ENCODE results near the gene POC1B.
"Not testable (repeated sequence)": the region's sequence is repeated elsewhere in the genome, so short reads cannot be mapped to it uniquely, and the experiment has no call there.

POC1B gene

GRCh38 chr12:89464974-89465592, 60.8 kb downstream of the POC1B start:
- DNase-seq (ENCODE audit: low read depth) = no peak

- DNase-seq (ENCODE audit: low read depth) = no peak
These were observed 63.9 kb downstream of the POC1B start for GRCh38 chr12:89461649-89462612.

GRCh38 chr12:89461190-89461589, 64.7 kb downstream of the POC1B start:
- DNase-seq (ENCODE audit: low read depth) = no peak

- DNase-seq (ENCODE audit: low read depth) = not testable (repeated sequence)
These were observed 66.6 kb downstream of the POC1B start for GRCh38 chr12:89459279-89459678.

GRCh38 chr12:89456565-89456964, 69.3 kb downstream of the POC1B start:
- no peak for DNase-seq (ENCODE audit: low read depth)

GRCh38 chr12:89454080-89454848, 71.6 kb downstream of the POC1B start:
- DNase-seq (ENCODE audit: low read depth) = no peak

GRCh38 chr12:89453121-89453978, 72.5 kb downstream of the POC1B start:
- DNase-seq (ENCODE audit: low read depth) = no peak

GRCh38 chr12:89451841-89452251, 74.0 kb downstream of the POC1B start:
- DNase-seq (ENCODE audit: low read depth) = no peak

GRCh38 chr12:89450907-89451306, 74.9 kb downstream of the POC1B start:
- no peak for DNase-seq (ENCODE audit: low read depth)

GRCh38 chr12:89448951-89449371, 76.9 kb downstream of the POC1B start:
- DNase-seq (ENCODE audit: low read depth) = no peak

GRCh38 chr12:89448526-89448925, 77.3 kb downstream of the POC1B start:
- no peak for DNase-seq (ENCODE audit: low read depth)

GRCh38 chr12:89439941-89440340, 85.9 kb downstream of the POC1B start:
- DNase-seq (ENCODE audit: low read depth) = no peak

GRCh38 chr12:89437231-89437630, 88.6 kb downstream of the POC1B start:
- no peak for DNase-seq (ENCODE audit: low read depth)

- DNase-seq (ENCODE audit: low read depth) = no peak
These were observed 89.8 kb downstream of the POC1B start for GRCh38 chr12:89436062-89436461.

- no peak for DNase-seq (ENCODE audit: low read depth)
These were observed 92.2 kb downstream of the POC1B start for GRCh38 chr12:89433634-89434033.

- no peak for DNase-seq (ENCODE audit: low read depth)
These were observed 93.5 kb downstream of the POC1B start for GRCh38 chr12:89432396-89432795.

- DNase-seq (ENCODE audit: low read depth) = no peak
These were observed 96.3 kb downstream of the POC1B start for GRCh38 chr12:89429528-89429927.

GRCh38 chr12:89427508-89428156, 98.2 kb downstream of the POC1B start:
- DNase-seq (ENCODE audit: low read depth) = no peak

- no peak for DNase-seq (ENCODE audit: low read depth)
These were observed 101.0 kb downstream of the POC1B start for GRCh38 chr12:89424846-89425245.

GRCh38 chr12:89424389-89424788, 101.5 kb downstream of the POC1B start:
- DNase-seq (ENCODE audit: low read depth) = no peak

Data from activated gamma-delta T cell treated with anti-CD3 and anti-CD28 coated beads, Interleukin-2, amount 50 U/mL, for 16 hours (primary cell).